Heart left ventricle (tissue), 13 donors: ENCODE data around the gene CNTNAP5.

Experiments
- POLR2A ChIP-seq, 2 donors: fragments of 450-650 bp; IDR thresholded peaks; one replicate each; pipeline ENCODE4 v1.6.1; 2017; ENCODE audit warnings: antibody characterized with exemption in 2 of 2, mild to moderate bottlenecking in 2 of 2, moderate library complexity in 2 of 2
- TF ChIP-seq, protein P1 (sequence below), 12 donors: fragments of 200-600 bp; sonication (generic) in 4 of 12; IDR thresholded peaks; one replicate each; pipeline versions ENCODE4 v1.5.0 to v1.8.0; 2018 to 2022; ENCODE audit warnings: antibody characterized with exemption in 12 of 12, mild to moderate bottlenecking in 5 of 12
- donor health status: ischemic (EF 13 %, LVEDD 7.1; RV severe dilation, severe dysfunction).
- donor health status: DM: no; HTN: yes; CAD: no.
- donor health status: DM: no; HTN: no; CAD: no.
- donor health status: ischemic (EF 25% LVEDD 6.9; RV normal size, moderate dysfunction).
- donor health status: ischemic (EF 25% LVEDD 5.7; RV mildly dilated, moderate dysfunction).
- donor health status: ischemic (EF 35%, LVEDD 5.7; RV mildly dilated, moderate dysfunction).
- donor health status: nonischemic (EF 11% LVEDD 7.7; RV severe dilation, severe dysfunction).
- donor health status: DM: yes; HTN: yes; CAD: no.
- donor health status: PGD.
- donor health status: ischemic (EF 29% LVEDD 5.4; RV normal size, mild dysfunction).
- donor health status: nonischemic (EF 23%, LVEDD 6.1; RV moderate dilation, normal function).

DNA sequence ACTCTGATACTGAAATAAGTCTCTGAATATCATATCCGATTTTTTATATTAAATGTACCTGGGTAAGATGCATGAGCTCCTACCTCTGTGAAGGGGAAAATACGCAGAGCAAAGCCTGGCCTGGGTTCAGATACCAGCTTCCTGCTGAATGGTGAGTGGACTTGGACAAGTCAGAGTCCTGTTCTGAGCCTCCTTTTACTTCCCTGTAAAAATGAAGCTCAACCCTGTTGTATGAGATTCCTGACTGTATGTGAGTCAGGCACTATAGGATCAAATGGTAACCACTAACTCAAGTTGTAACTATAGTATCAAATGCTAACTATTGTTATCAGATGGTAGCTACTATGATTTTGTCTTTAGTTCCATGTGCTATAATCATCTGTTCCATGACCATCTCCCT, 561.7 kb downstream of the CNTNAP5 start:
- TF ChIP-seq, protein P1, sequence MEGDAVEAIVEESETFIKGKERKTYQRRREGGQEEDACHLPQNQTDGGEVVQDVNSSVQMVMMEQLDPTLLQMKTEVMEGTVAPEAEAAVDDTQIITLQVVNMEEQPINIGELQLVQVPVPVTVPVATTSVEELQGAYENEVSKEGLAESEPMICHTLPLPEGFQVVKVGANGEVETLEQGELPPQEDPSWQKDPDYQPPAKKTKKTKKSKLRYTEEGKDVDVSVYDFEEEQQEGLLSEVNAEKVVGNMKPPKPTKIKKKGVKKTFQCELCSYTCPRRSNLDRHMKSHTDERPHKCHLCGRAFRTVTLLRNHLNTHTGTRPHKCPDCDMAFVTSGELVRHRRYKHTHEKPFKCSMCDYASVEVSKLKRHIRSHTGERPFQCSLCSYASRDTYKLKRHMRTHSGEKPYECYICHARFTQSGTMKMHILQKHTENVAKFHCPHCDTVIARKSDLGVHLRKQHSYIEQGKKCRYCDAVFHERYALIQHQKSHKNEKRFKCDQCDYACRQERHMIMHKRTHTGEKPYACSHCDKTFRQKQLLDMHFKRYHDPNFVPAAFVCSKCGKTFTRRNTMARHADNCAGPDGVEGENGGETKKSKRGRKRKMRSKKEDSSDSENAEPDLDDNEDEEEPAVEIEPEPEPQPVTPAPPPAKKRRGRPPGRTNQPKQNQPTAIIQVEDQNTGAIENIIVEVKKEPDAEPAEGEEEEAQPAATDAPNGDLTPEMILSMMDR (IDR thresholded peaks at IDR 0.05) = no peak
- TF ChIP-seq POLR2A (IDR thresholded peaks at IDR 0.05) = no peak
